HEK293T (cell line): ENCODE results near the gene GALP.
"Not testable (repeated sequence)": the region's sequence is repeated elsewhere in the genome, so short reads cannot be mapped to it uniquely, and the experiment has no call there.

Experiments
- CTCF ChIA-PET: fragments of 350-600 bp; formaldehyde crosslinking; extraction: SDS; loops from one replicate; lab custom pipeline; 2021; ENCODE audit warnings: antibody characterized with exemption, inconsistent platforms; lab: Yijun Ruan, JAX
- POLR2A ChIA-PET: fragments of 350-600 bp; formaldehyde crosslinking; extraction: SDS; loops from one replicate; lab custom pipeline; 2020; ENCODE audit warnings: antibody characterized with exemption, inconsistent platforms; lab: Yijun Ruan, JAX
- DNase-seq: peaks from one replicate; pipeline ENCODE4 v3.0.0; 2012; ENCODE audit warnings: mixed read lengths; ENCODE audit errors: extremely low spot score
- ARNT ChIP-seq: fragments of 450-650 bp; IDR thresholded peaks from 2 replicates; pipeline ENCODE4 v1.6.1; 2017; ENCODE audit warnings: mild to moderate bottlenecking
- BHLHE40 ChIP-seq: fragments of 450-650 bp; IDR thresholded peaks from 2 replicates; pipeline ENCODE4 v1.6.1; 2016; ENCODE audit warnings: mild to moderate bottlenecking, moderate library complexity, borderline replicate concordance
- CTBP1 ChIP-seq: fragments of 450-650 bp; IDR thresholded peaks from 2 replicates; pipeline ENCODE4 v1.6.1; 2016; ENCODE audit warnings: borderline replicate concordance
- ELF4 ChIP-seq: fragments of 450-650 bp; IDR thresholded peaks from 2 replicates; pipeline ENCODE4 v1.6.1; 2017; ENCODE audit warnings: antibody characterized with exemption
- FOXA1 ChIP-seq: fragments of 450-650 bp; IDR thresholded peaks from 2 replicates; pipeline ENCODE4 v1.6.1; 2016; ENCODE audit warnings: mild to moderate bottlenecking
- FOXK2 ChIP-seq: fragments of 450-650 bp; IDR thresholded peaks from 2 replicates; pipeline ENCODE4 v1.6.1; 2016; ENCODE audit warnings: mild to moderate bottlenecking
- FOXM1 ChIP-seq: fragments of 450-650 bp; IDR thresholded peaks from 2 replicates; pipeline ENCODE4 v1.6.1; 2017; ENCODE audit warnings: mild to moderate bottlenecking, borderline replicate concordance
- HDGF ChIP-seq: fragments of 450-650 bp; IDR thresholded peaks from 2 replicates; pipeline ENCODE4 v1.6.1; 2017; ENCODE audit warnings: antibody characterized with exemption, borderline replicate concordance
- L3MBTL2 ChIP-seq: fragments of 450-650 bp; conservative IDR thresholded peaks from 2 replicates; pipeline ENCODE4 v1.6.1; 2016; ENCODE audit warnings: mild to moderate bottlenecking
- LEF1 ChIP-seq: fragments of 450-650 bp; IDR thresholded peaks from 2 replicates; pipeline ENCODE4 v1.6.1; 2017; ENCODE audit warnings: mild to moderate bottlenecking, borderline replicate concordance
- NFRKB ChIP-seq: fragments of 450-650 bp; IDR thresholded peaks from 2 replicates; pipeline ENCODE4 v1.6.1; 2016; ENCODE audit warnings: mild to moderate bottlenecking, moderate library complexity
- PKNOX1 ChIP-seq: fragments of 450-650 bp; IDR thresholded peaks from 2 replicates; pipeline ENCODE4 v1.6.1; 2016
- SP1 ChIP-seq: fragments of 450-650 bp; IDR thresholded peaks from 2 replicates; pipeline ENCODE4 v1.6.1; 2017
- SUZ12 ChIP-seq: fragments of 450-650 bp; IDR thresholded peaks from 2 replicates; pipeline ENCODE4 v1.6.1; 2016; ENCODE audit warnings: mild to moderate bottlenecking
- TARDBP ChIP-seq: fragments of 450-650 bp; IDR thresholded peaks from 2 replicates; pipeline ENCODE4 v1.6.1; 2016
- ZNF384 ChIP-seq: fragments of 450-650 bp; IDR thresholded peaks from 2 replicates; pipeline ENCODE4 v1.6.1; 2016

Gene GALP

GRCh38 chr19:56146904-56147303, 28.9 kb upstream of the GALP start:
- ChIA-PET POLR2A (no interaction called here), CTCF (no interaction called here)
- TF ChIP-seq ELF4 (no peak), FOXA1 (no peak), NFRKB (no peak), HDGF (no peak), ZNF384 (no peak), SUZ12 (no peak), BHLHE40 (no peak), PKNOX1 (no peak), SP1 (no peak), CTBP1 (no peak), FOXK2 (no peak), ARNT (no peak), L3MBTL2 (no peak)
- no peak for DNase-seq

DNA sequence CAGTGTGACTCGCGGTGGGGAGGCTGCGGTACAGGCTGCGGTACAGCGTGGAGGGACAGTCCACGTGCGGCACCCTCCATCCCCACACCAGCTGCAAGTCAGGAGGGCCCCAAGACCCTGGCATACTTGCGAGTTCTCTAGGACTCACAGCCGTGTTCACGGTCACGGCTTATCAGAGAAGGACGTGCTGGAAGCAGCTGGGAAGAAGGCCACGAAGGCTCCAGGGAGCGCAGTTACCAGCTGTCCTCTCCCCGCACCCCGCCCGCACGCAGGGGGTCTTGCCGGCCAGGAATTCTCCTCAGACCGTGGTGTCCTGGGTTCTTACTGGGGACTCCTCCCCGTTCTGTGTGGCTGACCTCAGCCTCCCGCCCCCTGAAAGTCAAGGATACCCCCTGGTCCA, 28.5 kb upstream of the GALP start:
- POLR2A ChIA-PET, result no interaction called here
- no peak for DNase-seq
- TF ChIP-seq HDGF (no peak), ARNT (no peak), TARDBP (no peak), SUZ12 (no peak), ELF4 (no peak), L3MBTL2 (no peak), CTBP1 (no peak), LEF1 (no peak), FOXM1 (no peak), ZNF384 (no peak)
- CTCF ChIA-PET, result no interaction called here

- CTCF ChIA-PET, result no interaction called here
- TF ChIP-seq FOXA1, result no peak
- no peak for TF ChIP-seq ARNT
- no peak for TF ChIP-seq CTBP1
- no peak for TF ChIP-seq L3MBTL2
- TF ChIP-seq NFRKB, result no peak
- no peak for TF ChIP-seq ELF4
- no peak for TF ChIP-seq ZNF384
- no peak for TF ChIP-seq HDGF
- TF ChIP-seq FOXM1, result no peak
- no peak for TF ChIP-seq PKNOX1
- no peak for TF ChIP-seq LEF1
- no peak for TF ChIP-seq TARDBP
- no peak for TF ChIP-seq FOXK2
- TF ChIP-seq SP1, result no peak
- POLR2A ChIA-PET, result no interaction called here
- no peak for DNase-seq
Measured at GRCh38 chr19:56148096-56148495, 27.7 kb upstream of the GALP start.

DNA sequence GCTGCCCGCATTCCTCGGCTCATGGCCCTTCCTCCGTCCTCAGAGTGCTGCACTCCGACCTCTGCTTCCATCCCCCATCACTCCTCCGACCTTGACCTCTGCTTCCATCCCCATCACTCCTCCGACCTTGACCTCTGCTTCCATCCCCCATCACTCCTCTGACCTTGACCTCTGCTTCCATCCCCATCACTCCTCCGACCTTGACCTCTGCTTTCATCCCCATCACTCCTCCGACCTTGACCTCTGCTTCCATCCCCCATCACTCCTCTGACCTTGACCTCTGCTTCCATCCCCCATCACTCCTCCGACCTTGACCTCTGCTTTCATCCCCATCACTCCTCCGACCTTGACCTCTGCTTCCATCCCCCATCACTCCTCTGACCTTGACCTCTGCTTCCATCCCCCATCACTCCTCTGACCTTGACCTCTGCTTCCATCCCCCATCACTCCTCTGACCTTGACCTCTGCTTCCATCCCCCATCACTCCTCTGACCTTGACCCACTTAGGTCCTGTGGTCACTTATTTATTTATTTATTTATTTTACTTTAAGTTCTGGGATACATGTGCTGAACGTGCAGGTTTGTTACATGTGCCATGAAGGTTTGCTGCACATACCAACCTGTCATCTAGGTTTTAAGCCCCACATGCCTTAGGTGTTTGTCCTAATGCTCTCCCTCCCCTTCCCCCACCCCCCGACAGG, 26.7 kb upstream of the GALP start:
- POLR2A ChIA-PET, CTCF ChIA-PET, DNase-seq: not testable (repeated sequence)

- no peak for TF ChIP-seq SP1
- DNase-seq, result no peak
- CTCF ChIA-PET, result no interaction called here
- POLR2A ChIA-PET, result no interaction called here
Measured at GRCh38 chr19:56149656-56150038, 26.2 kb upstream of the GALP start.

DNA sequence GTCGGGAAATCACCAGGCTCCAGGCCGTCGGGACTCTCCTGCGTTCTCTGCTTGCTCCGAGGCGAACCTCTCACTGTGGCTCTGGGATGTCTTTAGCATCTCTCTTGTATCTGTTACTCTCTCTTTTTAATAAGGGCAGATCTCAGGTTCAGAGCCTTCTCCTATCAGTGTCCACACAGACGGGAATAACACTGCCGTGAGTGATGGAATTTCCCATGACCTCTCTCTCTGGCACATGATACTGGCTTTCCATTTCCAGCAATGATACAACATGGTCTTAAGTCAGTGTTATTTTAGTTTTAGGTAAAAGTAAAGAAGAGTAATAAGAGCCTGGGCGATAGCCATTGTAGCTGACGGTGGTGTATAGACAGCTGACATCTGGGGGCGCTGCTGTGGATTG, 25.4 kb upstream of the GALP start:
- POLR2A ChIA-PET, result no interaction called here
- no peak for DNase-seq
- CTCF ChIA-PET, result no interaction called here
- TF ChIP-seq SP1 (no peak), PKNOX1 (no peak)

- no peak for TF ChIP-seq SUZ12
- TF ChIP-seq SP1, result no peak
- TF ChIP-seq PKNOX1, result no peak
- no peak for TF ChIP-seq CTBP1
- no peak for TF ChIP-seq FOXM1
- no peak for TF ChIP-seq L3MBTL2
- no peak for TF ChIP-seq ARNT
- TF ChIP-seq FOXK2, result no peak
- no peak for TF ChIP-seq BHLHE40
- no peak for TF ChIP-seq TARDBP
- no peak for DNase-seq
- ChIA-PET CTCF (no interaction called here), POLR2A (no interaction called here)
Measured at GRCh38 chr19:56152644-56153043, 23.2 kb upstream of the GALP start.
